Endodermal cell (in vitro differentiated cells): ENCODE results near the gene MYOM1. TPM values are rescaled to one million over a fixed set of nuclear protein-coding genes. Genes with fewer than 3 reads are reported as not detected.
A peak's percentile ranks its signal among the peaks of the same experiment; 100 is the strongest.

Source experiments
- DNase-seq: peaks from one replicate; pipeline ENCODE4 v3.0.0-alpha.2; 2017
- H3K27ac ChIP-seq: 2 replicates; pipeline ENCODE4 v1.5.1; 2013; ENCODE audit warnings: mild to moderate bottlenecking, low read depth, low read length, moderate library complexity
- H3K27me3 ChIP-seq: 2 replicates; pipeline ENCODE4 v1.6.1; 2013; ENCODE audit warnings: mild to moderate bottlenecking, low read length, moderate library complexity; ENCODE audit not compliant: insufficient read depth, control insufficient read depth, poor library complexity, severe bottlenecking
- H3K36me3 ChIP-seq: 2 replicates; pipeline ENCODE4 v1.7.0; 2013; ENCODE audit warnings: mild to moderate bottlenecking, low read length, moderate library complexity; ENCODE audit not compliant: control insufficient read depth, insufficient read depth
- H3K4me1 ChIP-seq: one replicate; pipeline ENCODE4 v1.7.0; 2013; ENCODE audit warnings: low read length; ENCODE audit not compliant: control insufficient read depth, insufficient read depth
- H3K4me3 ChIP-seq: 2 replicates; pipeline ENCODE4 v1.5.1; 2013; ENCODE audit warnings: mild to moderate bottlenecking, low read length, moderate library complexity
- H3K9ac ChIP-seq: 2 replicates; pipeline ENCODE4 v1.6.1; 2013; ENCODE audit warnings: mild to moderate bottlenecking, low read length, moderate library complexity; ENCODE audit not compliant: poor library complexity, severe bottlenecking; ENCODE audit errors: extremely low read depth
- H3K9me3 ChIP-seq: 2 replicates; pipeline ENCODE4 v1.6.1; 2013; ENCODE audit warnings: mild to moderate bottlenecking, low read length, moderate library complexity; ENCODE audit not compliant: control insufficient read depth
- H3K27ac Mint-ChIP-seq: 2 replicates; pipeline ENCODE4 v1.8.0; 2020; ENCODE audit warnings: mixed read lengths
- H3K27me3 Mint-ChIP-seq: 2 replicates; pipeline ENCODE4 v1.8.0; 2021; ENCODE audit warnings: mild to moderate bottlenecking, mixed read lengths; ENCODE audit not compliant: insufficient read depth
- H3K36me3 Mint-ChIP-seq: 2 replicates; pipeline ENCODE4 v1.8.0; 2020; ENCODE audit warnings: low read depth, mixed read lengths
- H3K4me1 Mint-ChIP-seq: 2 replicates; pipeline ENCODE4 v1.8.0; 2020; ENCODE audit warnings: mixed read lengths
- H3K4me3 Mint-ChIP-seq: 2 replicates; pipeline ENCODE4 v1.8.0; 2020; ENCODE audit warnings: mild to moderate bottlenecking, moderate library complexity, mixed read lengths
- H3K9me3 Mint-ChIP-seq: 2 replicates; pipeline ENCODE4 v1.8.0; 2020; ENCODE audit warnings: mild to moderate bottlenecking, mixed read lengths
- CTCF ChIP-seq: fragments of 200-600 bp; sonication (generic); conservative IDR thresholded peaks from 2 replicates; pipeline ENCODE4 v1.5.0; 2021; ENCODE audit warnings: antibody characterized with exemption, mild to moderate bottlenecking
- WGBS, 2 experiments: methylation state at CpG; one replicate each; pipeline versions ENCODE4 v1.1.5 to v1.1.7; 2013; ENCODE audit warnings: missing lambda C conversion rate in 2 of 2, mixed read lengths in 1 of 2; ENCODE audit not compliant: insufficient coverage in 1 of 2, insufficient read length in 1 of 2; 5-methylcytosine and 5-hydroxymethylcytosine counted together
- total RNA-seq, 2 donors: library from RNA; stranded (reverse); fragmentation: NEBNext Ultra II Directional in 1 of 2; extraction: Animal tissue kit (Norgen Biotek cat#: 25700) in 1 of 2; gene quantifications; 2 replicates in 1 of 2; 3 replicates in 1 of 2; pipeline ENCODE4 v1.2.1, GENCODE V29; 2021

MYOM1 gene
- total RNA-seq, 2 donors from 2014 or later: 0.49 to 0.88 TPM

DNA sequence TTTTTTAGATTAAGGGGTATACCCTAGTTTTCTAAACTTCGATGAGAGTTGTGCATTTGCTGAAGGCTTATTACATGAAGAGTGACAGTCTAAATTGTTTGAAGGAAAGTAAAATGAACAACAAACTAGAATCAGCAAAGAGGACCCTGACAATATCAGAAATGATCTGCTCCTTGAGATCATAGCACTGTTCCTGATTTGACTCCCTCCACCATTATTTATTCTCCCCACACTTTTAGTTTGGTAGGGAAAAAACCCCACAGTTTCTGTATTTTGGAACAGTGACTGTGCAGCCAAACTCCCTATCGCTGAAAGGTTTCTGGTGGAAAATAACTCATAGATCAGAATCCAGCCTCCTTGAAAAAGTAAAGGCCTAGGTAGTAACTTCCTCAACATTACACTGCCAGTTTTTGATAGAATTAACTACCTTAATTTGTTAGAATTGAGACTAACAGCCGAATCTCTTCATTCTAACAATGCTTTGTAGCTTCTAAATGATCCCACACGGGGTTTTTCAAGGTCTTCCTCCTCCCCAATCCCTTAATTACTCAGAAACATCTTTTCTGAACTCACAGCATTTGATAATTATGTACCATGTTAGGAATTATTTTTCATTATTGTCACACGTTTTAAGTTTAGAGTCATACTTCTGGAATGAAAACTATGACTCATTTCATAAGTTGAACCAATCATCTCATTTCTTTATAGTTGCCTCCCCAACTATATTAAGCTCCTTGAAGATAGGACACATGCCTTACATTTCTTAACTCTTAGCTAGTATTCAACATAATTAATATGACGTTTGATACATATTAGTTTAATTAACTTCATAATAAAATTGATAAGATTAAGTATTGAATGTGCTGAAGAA, 30.7 kb upstream of the MYOM1 start:
- DNase-seq: no peak
- Mint-ChIP-seq H3K4me3 (no peak overlapping the region), H3K27ac (no peak overlapping the region), H3K4me1 (peaks cover 43% of the 10 kb centered on the region), H3K9me3 (no peaks in the 10 kb centered on the region), H3K36me3 (peaks cover 30% of the 10 kb centered on the region), H3K27me3 (no peaks in the 10 kb centered on the region)
- Histone ChIP-seq H3K4me1 (peaks cover 7% of the 10 kb centered on the region), H3K36me3 (peaks cover 49% of the 10 kb centered on the region), H3K4me3 (peak overlapping the region; percentile 62), H3K9ac (no peak overlapping the region), H3K9me3 (peaks cover 4% of the 10 kb centered on the region), H3K27me3 (no peaks in the 10 kb centered on the region), H3K27ac (no peak overlapping the region)
- TF ChIP-seq CTCF: no peak
- WGBS, 2 experiments: 89 to 100% methylated on average over 2 to 5 of the region's 6 CpGs

DNA sequence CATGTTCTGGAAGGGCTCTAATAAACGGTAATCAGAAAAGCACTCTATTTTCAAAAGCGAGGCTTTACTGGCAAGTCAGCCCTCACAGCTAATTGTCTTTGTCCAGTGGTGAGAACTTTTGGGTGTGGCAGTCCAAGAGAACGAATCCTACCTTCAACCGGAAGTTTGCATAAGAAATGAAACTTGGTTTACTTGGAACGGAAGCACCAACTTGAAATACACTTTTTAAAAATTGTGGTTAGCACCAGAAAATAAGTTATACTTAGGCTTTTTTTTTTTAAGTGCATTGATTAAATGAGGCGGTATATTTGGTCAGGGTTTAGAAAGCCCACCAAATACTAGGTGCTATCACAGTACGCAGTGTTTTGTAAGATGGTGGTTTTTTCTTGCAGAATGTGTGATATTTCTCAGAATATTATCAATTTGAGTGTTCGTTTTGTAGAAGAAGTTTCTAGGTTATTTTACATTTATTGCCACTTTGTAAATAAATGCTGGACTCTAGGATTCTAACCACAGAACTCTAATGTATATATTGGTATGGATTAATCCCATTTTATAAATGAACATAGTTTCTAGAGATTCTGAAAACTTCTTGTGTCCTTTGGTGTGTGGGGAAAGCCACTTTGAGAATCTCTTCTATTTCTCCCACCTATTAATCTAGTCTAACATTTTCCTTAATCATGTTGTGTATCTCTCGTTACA, 29.0 kb upstream of the MYOM1 start:
- no peak overlapping the region for H3K27ac ChIP-seq
- H3K36me3 ChIP-seq: peaks cover 32% of the 10 kb centered on the region
- H3K4me3 ChIP-seq: peak overlapping the region; percentile 100
- peak overlapping the region; percentile 98 for H3K9ac ChIP-seq
- H3K4me1 ChIP-seq: no peaks in the 10 kb centered on the region
- no peaks in the 10 kb centered on the region for H3K27me3 ChIP-seq
- Mint-ChIP-seq H3K27ac (peak overlapping the region; percentile 100), H3K27me3 (no peaks in the 10 kb centered on the region), H3K4me1 (peaks cover 34% of the 10 kb centered on the region), H3K36me3 (peaks cover 15% of the 10 kb centered on the region), H3K9me3 (no peaks in the 10 kb centered on the region), H3K4me3 (peak overlapping the region; percentile 95)
- 15 to 22% methylated on average over 7 to 9 of the region's 9 CpGs for WGBS, 2 experiments
- TF ChIP-seq CTCF: no peak
- no peak for DNase-seq
- peaks cover 4% of the 10 kb centered on the region for H3K9me3 ChIP-seq

DNA sequence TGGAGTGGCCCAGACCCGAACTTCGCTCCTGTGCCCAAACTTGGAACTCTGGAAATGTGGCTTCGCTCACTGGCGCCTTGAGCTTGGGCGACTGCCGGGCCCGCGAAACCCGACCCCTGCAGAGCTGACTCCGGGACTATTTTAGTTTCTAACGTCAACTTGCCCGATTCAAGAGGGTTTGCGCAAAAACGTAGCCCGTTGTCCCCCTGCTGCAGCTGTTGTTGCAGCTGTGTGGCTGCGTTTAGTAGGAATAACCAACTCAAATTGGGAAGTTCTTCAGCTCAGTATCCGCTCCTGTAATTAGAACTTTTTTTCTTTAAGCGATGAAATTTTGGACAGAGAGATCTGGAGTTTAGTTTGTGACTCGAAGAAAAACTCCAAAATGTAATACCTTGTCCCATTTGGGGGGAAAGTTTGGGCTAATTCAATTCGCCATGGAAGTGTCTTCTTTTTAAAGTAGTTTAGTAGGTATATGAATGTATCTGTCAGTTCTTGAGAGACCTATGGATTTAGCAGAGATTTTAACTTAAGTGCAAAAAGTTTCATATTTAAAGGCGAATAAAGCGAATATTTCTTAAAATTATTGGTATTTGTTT, 28.4 kb upstream of the MYOM1 start:
- H3K4me1 Mint-ChIP-seq: peaks cover 34% of the 10 kb centered on the region
- peaks cover 26% of the 10 kb centered on the region for H3K36me3 ChIP-seq
- no peaks in the 10 kb centered on the region for H3K9me3 Mint-ChIP-seq
- H3K4me3 Mint-ChIP-seq: peak overlapping the region; percentile 95
- H3K36me3 Mint-ChIP-seq: peaks cover 8% of the 10 kb centered on the region
- H3K9ac ChIP-seq: peak overlapping the region; percentile 98
- no peaks in the 10 kb centered on the region for H3K27me3 Mint-ChIP-seq
- no peaks in the 10 kb centered on the region for H3K4me1 ChIP-seq
- no peak for DNase-seq
- H3K4me3 ChIP-seq: peak overlapping the region; percentile 100
- no peak for TF ChIP-seq CTCF
- H3K27ac Mint-ChIP-seq: peak overlapping the region; percentile 100
- H3K9me3 ChIP-seq: peaks cover 4% of the 10 kb centered on the region
- peak overlapping the region; percentile 98 for H3K27ac ChIP-seq
- no peaks in the 10 kb centered on the region for H3K27me3 ChIP-seq
- 0 to 1% methylated on average over 15 to 22 of the region's 22 CpGs for WGBS, 2 experiments
